ENCODE measurements around the gene DHRS7. TPM values are rescaled to one million over a fixed set of nuclear protein-coding genes. Genes with fewer than 3 reads are reported as not detected.
"Not testable (repeated sequence)": the region's sequence is repeated elsewhere in the genome, so short reads cannot be mapped to it uniquely, and the experiment has no call there.

DHRS7 gene
- total RNA-seq, 1 experiment from 2014 or later, result 71.4 TPM

DNA sequence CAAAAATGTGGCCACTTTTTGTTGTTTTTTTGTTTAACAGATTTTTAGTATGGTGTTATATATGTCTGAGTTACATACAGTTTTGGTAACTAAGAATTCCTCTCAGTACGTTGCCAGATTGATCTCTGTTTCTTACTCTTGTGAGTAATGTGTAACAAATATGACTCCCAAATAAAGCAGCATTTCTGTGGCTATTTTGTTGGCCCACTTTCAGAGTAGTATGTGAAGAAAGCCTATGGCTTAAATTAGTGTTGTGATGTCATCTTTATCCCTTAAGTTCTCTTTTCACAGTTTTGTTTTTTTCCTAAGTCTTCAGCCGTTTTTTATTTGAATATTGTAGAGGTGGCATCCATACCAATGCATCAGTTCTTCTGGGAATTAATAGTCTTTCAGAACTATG is 62.8 kb downstream of the DHRS7 start:
- peaks cover 34% of the 10 kb centered on the region for H3K36me3 Mint-ChIP-seq (ENCODE audit: insufficient read depth, unreplicated experiment)
- POLR2A ChIA-PET, result interaction anchor here (1.5 kb wide), 1 partner anchor 63 kb away, joined by 6 read pairs; the partner anchor contains the start of gene DHRS7
- H3K9me3 Mint-ChIP-seq (ENCODE audit: unreplicated experiment), result no peaks in the 10 kb centered on the region

DNA sequence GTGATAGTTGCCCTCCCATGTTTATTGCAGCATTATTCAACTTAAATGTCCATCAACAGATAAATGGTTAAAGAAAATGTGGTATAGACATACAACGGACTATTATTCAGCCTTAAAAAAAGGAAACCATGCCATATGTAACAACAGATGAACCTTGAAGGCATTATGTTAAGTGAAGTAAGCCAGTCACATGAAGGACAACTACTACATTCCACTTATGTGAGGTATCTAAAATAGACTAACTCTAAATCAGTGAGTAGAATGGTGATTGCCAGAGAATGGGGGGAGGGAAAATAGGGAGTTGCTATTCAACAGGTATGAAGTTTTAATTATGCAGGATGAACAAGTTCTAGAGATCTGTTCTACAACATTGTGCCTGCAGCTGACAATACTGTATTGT is 63.4 kb downstream of the DHRS7 start:
- Mint-ChIP-seq H3K27me3 (ENCODE audit: insufficient read depth, unreplicated experiment) (no peaks in the 10 kb centered on the region), H3K9me3 (ENCODE audit: unreplicated experiment) (no peaks in the 10 kb centered on the region), H3K4me1 (ENCODE audit: insufficient read depth, unreplicated experiment) (peaks cover 42% of the 10 kb centered on the region), H3K4me3 (ENCODE audit: unreplicated experiment) (no peak overlapping the region), H3K27ac (ENCODE audit: low read depth, unreplicated experiment) (peak overlapping the region; percentile 62), H3K36me3 (ENCODE audit: insufficient read depth, unreplicated experiment) (peaks cover 38% of the 10 kb centered on the region)
- ChIA-PET CTCF (no interaction called here), POLR2A (interaction anchor here (1.3 to 2.6 kb wide), 4 partner anchors 10 to 64 kb away, joined by 3 to 21 read pairs (median 4); partner anchors contain the start of genes DHRS7 and PCNX4)
- BruUV-seq (replicated peaks), result no TSS peak
- DNase-seq (ENCODE audit: unreplicated experiment), result no peak
- intact Hi-C loops (cut with micrococcal nuclease), result no loop called here
- TF ChIP-seq CTCF (IDR thresholded peaks at IDR 0.05; ENCODE audit: unreplicated experiment), result no peak

More for the DNA sequence above, 62.8 kb downstream of the DHRS7 start:
- H3K27ac Mint-ChIP-seq (ENCODE audit: low read depth, unreplicated experiment), result peak overlapping the region; percentile 62
- CTCF ChIA-PET, result no interaction called here
- H3K4me1 Mint-ChIP-seq (ENCODE audit: insufficient read depth, unreplicated experiment), result peaks cover 42% of the 10 kb centered on the region
- H3K27me3 Mint-ChIP-seq (ENCODE audit: insufficient read depth, unreplicated experiment), result no peaks in the 10 kb centered on the region
- H3K4me3 Mint-ChIP-seq (ENCODE audit: unreplicated experiment), result no peak overlapping the region
- no TSS peak for BruUV-seq (replicated peaks)
- DNase-seq (ENCODE audit: unreplicated experiment), result peak; percentile 45
- intact Hi-C loops (cut with micrococcal nuclease), result no loop called here
- TF ChIP-seq CTCF (IDR thresholded peaks at IDR 0.05; ENCODE audit: unreplicated experiment), result no peak

DNA sequence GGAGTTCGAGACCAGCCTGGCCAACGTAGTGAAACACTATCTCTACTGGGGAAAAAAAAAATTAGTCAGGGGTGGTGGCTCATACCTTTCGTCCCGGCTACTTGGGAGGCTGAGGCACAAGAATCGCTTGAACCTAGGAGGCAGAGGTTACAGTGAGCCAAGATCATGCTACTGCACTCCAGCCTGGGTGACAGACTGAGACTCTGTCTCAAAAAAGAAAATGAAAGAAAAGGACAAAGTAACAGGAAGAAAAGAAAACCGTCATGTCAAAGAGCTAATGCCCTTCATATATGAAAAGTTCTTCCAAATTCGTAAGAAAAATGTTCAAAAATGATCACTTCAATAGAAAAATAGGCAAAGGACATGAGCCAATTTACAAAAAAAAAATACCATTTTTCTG is 65.3 kb downstream of the DHRS7 start:
- not testable (repeated sequence) for DNase-seq (ENCODE audit: unreplicated experiment); BruUV-seq (replicated peaks); H3K27me3 Mint-ChIP-seq (ENCODE audit: insufficient read depth, unreplicated experiment); H3K4me3 Mint-ChIP-seq (ENCODE audit: unreplicated experiment); H3K9me3 Mint-ChIP-seq (ENCODE audit: unreplicated experiment); H3K27ac Mint-ChIP-seq (ENCODE audit: low read depth, unreplicated experiment)
- Mint-ChIP-seq H3K36me3 (ENCODE audit: insufficient read depth, unreplicated experiment) (peaks cover 30% of the 10 kb centered on the region), H3K4me1 (ENCODE audit: insufficient read depth, unreplicated experiment) (peaks cover 38% of the 10 kb centered on the region)
- intact Hi-C loops (cut with micrococcal nuclease), result loop anchor here (10.0 kb wide), 1 partner anchor 155 kb away; no protein-coding TSS in a partner anchor
- CTCF ChIA-PET, result interaction anchor here (0.6 to 2.4 kb wide), 4 partner anchors 9 to 1599 kb away, joined by 3 to 8 read pairs (median 4); partner anchors contain the start of gene DHRS7
- POLR2A ChIA-PET, result interaction anchor here (0.6 to 2.6 kb wide), 5 partner anchors 8 to 82 kb away, joined by 3 to 21 read pairs (median 5); partner anchors contain the start of gene PCNX4

DNA sequence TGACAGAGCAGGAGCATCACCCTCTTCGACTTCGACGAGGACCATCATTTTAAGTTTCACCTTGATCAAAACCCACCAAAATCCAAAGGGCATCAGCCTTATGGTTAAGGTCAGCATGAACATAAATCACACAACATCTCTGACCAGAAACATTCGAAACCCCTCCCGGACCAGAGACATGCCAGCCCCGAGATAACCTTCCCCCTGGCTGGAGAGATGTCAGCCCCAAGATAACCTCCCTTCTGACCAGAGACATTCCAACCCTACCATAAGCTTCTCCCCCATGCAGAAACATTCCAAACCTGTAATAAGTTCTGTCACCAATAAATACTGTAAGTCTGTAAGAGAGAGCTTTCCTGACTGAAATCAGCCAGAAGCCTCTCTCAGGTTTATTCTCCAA is 67.2 kb downstream of the DHRS7 start:
- CTCF ChIA-PET, result interaction anchor here (0.7 to 1.2 kb wide), 2 partner anchors 53 to 70 kb away, joined by 3 to 4 read pairs; no protein-coding TSS in a partner anchor
- Mint-ChIP-seq H3K9me3 (ENCODE audit: unreplicated experiment) (no peaks in the 10 kb centered on the region), H3K4me3 (ENCODE audit: unreplicated experiment) (no peak overlapping the region), H3K4me1 (ENCODE audit: insufficient read depth, unreplicated experiment) (peaks cover 41% of the 10 kb centered on the region), H3K36me3 (ENCODE audit: insufficient read depth, unreplicated experiment) (peaks cover 30% of the 10 kb centered on the region), H3K27ac (ENCODE audit: low read depth, unreplicated experiment) (peak overlapping the region; percentile 60), H3K27me3 (ENCODE audit: insufficient read depth, unreplicated experiment) (no peaks in the 10 kb centered on the region)
- no peak for DNase-seq (ENCODE audit: unreplicated experiment)
- intact Hi-C loops (cut with micrococcal nuclease), result loop anchor here (10.0 kb wide), 1 partner anchor 157 kb away; no protein-coding TSS in a partner anchor
- POLR2A ChIA-PET, result no interaction called here
- no peak for TF ChIP-seq CTCF (IDR thresholded peaks at IDR 0.05; ENCODE audit: unreplicated experiment)
- BruUV-seq (replicated peaks), result no TSS peak
